GM21528 (cell line): ENCODE results near the gene CORO2B.

ENCODE experiments used
- ATAC-seq: cut with Tn5 transposase; IDR thresholded peaks from one replicate; pipeline ENCODE4 v1.9.1; 2021; ENCODE audit warnings: mild to moderate bottlenecking, moderate library complexity; ENCODE audit not compliant: unreplicated experiment, low FRiP score

The CORO2B gene, protein sequence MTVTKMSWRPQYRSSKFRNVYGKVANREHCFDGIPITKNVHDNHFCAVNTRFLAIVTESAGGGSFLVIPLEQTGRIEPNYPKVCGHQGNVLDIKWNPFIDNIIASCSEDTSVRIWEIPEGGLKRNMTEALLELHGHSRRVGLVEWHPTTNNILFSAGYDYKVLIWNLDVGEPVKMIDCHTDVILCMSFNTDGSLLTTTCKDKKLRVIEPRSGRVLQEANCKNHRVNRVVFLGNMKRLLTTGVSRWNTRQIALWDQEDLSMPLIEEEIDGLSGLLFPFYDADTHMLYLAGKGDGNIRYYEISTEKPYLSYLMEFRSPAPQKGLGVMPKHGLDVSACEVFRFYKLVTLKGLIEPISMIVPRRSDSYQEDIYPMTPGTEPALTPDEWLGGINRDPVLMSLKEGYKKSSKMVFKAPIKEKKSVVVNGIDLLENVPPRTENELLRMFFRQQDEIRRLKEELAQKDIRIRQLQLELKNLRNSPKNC

DNA sequence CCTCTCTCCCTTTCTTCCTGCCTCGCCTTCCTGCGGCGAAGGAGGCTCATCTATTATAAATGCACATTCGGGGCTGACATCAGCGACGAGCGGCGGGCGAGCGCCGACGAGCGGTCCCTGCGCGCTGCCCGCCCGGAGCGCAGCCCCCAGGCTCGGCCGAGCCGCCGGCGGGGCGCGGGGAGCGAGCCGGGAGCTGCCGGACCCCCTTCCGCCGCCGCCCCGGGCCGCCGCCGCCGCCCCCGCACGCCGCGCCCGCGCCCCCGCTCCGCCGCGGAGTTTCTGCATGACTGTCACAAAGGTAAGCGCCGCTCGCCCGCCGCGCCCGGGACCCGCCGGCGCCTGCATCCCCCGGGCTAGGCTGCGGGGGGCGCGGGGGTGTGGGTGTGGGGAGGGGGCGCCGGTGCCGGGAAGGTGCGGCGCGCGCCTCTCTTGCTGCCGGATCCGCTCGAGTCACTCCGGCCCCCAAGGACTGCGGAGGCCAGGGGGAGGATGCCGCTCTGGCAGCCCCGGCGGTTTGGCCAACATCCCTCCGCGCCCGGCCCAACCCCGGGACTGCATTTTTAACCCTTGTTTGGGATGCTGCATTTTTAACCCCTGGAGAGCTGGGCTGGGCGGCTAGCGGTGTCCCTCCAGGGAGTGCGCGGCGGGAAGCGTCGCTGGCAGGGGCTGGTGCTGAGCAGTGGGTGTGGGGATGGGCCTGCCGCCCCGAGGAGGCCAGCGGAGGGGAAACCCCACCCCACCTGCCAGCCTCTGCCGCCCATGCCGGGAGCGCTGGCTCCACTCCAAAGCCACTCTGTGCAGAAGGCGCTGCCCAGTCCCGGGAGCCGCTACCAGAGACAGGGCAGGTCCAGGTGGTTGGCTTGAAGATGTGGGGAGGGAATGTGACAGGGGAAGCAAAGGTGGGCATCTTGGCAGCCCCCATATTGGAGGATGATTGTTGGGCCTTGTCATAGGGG lies at the start of gene CORO2B:
CORO2B (plus strand) TSS at position 14 of the 956 bp plus-strand sequence; CDS start at position 284, 270 bp downstream.
- ATAC-seq: no peak

DNA sequence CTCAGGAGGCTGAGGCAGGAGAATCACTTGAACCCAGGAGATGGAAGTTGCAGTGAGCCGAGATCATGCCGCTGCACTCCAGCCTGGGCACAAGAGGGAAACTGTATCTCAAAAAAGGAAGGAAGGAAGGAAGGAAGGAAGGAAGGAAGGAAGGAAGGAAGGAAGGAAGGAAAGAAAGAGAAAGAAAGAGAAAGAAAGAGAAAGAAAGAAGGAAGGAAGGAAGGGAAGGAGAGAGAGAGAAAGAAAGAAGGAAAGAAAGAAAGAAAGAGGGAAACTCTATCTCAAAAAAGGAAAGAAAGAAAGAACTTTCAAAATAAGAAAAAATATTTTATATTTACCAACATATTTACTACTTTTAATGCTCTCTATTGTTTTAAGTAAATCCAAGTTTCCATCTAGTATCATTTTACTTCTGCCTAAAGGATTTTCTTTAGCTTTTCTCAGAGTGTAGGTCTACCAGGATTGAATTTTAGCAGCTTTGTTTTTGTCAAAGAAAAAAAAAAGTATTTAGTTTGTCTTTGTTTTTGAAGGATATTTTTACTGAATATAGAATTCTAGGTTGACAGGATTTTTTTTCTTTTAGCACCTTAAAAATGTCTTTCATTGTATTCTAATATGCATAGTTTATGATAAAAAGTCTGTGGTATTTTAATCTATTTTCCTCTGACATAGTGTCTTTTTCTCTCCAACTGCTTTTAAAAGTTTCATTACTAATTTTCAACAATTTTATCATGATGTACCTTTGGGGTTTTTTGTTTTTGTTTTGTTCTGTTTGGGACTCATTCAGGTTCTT lies 47.2 kb upstream of the CORO2B start:
- ATAC-seq: no peak

DNA sequence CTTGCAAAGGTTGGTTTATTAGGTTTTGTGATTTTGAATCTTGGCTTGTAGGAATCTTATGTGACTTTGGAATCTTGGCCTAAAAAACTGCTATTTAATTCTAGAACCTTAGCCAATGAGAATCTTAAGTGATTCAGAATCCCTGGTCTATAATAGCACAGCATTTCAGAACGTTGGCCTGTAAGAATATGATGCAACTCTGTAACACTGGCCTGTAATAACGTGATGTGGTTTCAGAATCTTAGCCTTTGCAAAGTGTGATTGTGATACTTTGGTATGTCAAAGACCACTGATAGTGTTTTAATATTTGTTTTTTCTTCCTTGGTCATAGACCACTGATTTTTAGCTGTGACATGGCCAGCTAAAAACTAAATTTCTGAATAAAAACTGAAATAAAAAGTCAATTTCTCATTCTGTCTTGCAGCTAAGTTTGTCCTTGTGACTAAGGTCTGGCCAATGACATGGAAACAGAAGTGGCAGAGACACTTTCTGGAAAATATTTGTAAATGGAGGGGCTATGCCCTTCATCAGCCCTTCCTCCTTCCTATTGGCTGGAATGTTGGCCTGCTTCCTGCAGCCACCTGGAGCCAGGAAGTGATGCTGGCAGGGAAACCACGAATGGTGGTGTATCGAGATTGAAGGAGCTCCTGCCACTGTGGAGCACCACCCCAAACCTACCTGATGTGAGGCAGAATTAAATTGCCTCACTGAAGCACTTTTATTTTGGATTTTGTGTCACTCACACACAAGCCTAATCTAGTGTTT lies 42.3 kb upstream of the CORO2B start:
- ATAC-seq: no peak

DNA sequence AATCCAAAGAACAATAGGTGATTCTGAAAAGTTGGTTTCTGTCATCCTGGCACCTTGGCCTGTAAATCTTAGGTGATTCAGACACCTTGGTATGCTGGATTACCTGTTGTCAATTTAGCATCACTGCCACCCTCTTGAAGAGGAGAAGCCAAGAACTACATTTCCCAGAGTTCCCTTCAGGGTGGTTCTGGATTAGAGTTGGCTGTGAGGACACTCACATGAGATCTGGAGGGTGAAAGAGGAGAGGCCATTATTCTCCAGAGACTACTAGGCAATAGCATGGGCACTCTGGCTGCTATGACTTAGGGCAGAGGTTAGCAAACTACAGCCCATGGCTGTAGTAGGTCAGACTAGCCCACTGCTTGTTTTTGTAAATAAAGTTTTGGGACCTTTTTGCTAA lies 41.7 kb upstream of the CORO2B start:
- no peak for ATAC-seq

DNA sequence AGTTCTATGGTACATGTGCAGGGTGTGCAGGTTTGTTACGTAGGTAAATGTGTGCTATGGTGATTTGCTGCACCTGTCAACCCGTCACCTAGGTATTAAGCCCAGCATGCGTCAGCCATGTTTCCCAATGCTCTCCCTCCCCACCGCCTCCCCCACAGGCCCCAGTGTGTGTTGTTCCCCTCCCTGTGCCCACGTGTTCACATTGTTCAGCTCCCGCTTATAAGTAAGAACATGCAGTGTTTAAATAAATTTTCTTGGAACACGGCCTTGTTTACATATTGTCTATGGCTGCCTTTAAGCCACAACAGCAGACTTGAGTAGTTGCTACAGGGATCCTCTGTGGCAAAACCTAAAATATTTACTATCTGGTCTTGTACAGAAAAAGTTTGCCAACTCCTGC lies 41.3 kb upstream of the CORO2B start:
- ATAC-seq: no peak

DNA sequence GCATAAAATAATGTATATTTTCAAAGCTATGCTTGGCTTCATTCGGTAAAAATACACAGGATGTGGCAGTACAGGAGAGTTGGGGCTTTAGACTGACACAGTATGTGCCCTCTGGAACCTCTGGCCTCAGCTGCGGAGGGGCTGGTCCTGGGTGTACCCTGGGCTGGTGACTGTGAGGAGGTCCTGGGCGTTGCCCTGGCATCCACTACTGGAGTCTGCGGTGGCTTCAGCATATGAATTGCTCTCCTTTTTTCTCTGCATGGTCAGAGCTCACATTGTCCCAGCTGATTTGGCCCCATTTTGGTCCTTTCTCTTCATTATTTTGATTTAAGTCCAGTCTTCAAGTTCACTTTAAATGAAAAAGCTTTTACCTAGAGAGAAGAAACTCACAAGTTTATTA lies 40.5 kb upstream of the CORO2B start:
- ATAC-seq: no peak

DNA sequence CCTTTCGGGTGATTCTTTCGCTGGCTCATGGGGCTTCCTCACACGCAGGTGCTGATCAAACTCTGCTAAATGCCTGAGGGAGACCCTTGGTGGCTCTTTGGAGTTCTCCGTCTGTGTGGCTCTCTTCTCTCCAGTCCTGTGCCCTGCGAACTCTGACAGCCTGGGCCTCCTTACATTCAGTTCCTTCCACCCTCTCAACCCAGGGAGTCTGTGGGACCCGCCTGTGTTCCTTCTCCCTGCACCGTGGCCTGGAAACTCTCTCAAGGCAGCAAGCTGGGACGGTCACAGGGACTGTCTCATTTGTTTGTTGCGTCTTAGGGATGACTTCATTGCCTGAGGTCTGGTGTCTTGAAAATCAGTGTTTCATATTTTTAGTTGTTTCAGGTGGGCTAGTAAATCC lies 37.0 kb upstream of the CORO2B start:
- ATAC-seq: no peak

DNA sequence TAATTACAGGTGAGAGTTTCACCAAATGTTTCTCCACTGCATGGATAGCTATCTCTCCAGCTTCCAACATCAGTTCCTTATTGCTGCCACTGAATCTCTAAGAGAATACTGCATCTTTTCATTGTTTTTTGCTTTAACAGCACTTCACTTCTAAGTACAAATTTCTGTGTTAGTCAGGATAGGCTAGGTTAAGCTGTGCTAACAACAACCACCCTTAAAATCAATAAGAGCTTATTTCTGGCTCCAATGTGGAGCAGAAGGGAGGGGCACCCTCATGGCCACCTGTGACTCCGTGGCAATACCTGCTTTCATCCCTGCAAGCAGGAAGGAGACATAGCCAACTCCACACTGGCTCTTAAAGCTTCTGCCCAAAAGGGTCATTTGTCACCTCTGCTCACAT lies 36.4 kb upstream of the CORO2B start:
- ATAC-seq: no peak

DNA sequence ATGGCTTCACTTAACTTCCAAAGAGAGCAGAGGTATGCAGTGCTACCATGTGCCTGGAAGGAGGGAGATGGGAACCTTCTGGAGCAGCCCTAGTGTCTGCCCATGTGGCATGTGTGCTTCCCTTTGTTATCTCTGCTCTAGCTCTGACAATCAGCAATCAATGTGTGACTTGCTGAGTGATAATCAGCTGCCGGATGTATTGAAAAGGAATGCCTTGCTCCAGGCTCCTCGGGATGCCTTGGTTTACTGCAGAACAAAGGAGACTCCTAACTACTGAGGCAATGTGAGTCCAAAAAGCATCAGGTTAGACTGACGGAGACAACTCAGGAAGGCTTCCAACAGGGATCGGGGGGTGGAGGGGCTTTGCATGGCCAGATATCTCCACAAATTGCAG lies 36.0 kb upstream of the CORO2B start:
- no peak for ATAC-seq

DNA sequence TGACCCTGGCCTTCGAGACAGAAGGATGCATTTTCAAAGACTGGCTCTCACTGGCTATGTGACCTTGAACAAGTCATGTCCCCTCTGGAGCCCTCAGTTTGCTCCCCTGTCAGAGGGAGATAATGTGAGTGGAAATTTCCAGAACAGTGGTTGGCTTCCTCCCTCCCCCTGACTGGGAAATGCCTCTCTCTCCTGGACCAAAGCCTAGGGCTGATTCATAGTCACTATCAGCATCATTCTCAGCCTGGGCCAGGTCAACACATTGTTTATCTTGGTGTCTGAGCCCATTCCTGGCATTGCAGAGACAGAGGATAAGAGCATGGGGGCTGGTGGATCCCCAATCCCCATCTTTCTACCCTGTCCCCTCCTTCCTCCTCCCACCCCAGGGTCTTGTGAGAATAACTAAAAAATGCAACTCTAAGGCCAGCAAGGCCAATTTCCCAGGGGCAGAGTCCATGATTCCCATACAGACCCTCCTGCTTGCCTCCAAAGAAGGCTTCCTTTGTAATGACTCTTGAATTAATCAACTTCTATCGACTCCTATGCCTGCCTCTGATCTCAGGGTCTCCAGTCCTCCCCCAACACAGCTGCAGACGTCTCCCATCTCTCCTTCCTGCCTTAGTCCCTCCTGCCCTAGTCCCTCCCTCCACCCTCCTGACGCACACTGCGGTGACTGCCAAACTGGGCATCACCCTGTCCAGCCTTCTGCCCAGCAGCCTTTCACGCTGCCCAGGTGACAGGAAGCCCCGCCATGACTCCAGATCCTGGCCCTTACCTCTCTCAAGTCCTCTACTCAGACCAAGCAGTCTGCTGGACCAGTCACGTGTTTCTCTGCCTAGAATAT lies 35.4 kb upstream of the CORO2B start:
- no peak for ATAC-seq

DNA sequence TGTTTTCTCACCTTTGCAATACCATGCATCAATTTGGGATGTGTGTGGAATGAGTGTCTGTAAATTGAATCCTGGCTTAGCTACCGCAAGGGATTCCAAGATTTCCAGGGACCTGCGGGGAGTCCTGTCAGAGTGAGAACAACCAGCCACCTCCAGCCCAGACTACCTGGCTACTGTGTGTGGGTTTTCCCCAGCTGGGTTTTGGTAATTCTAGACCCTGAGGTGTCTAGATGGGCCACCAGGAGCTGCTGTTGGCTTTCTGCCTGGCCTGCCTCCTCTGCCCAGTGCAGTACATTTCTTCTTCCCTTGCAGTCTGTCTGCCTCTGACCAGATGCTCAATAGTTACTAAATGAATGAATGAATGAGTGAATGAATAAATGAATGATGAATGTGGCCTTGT lies 32.5 kb upstream of the CORO2B start:
- no peak for ATAC-seq

DNA sequence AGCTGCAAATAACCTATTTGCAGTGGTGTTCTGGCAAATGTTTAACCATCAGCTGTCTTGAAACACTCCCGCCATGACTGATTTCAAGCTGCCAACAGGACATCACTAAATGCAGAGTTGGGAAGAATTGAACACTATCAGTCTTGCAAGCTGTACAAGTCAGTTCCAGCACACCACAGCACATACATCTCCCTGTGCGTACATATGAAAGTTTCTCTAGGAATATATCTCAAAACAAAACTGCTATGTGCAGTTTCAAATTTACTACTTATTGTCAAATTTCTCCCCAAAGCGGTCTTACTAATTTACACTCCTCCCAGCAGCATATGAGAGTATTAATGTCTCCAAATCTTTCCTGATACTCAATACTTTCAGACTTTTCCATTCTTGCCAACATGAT lies 30.4 kb upstream of the CORO2B start:
- ATAC-seq: no peak

DNA sequence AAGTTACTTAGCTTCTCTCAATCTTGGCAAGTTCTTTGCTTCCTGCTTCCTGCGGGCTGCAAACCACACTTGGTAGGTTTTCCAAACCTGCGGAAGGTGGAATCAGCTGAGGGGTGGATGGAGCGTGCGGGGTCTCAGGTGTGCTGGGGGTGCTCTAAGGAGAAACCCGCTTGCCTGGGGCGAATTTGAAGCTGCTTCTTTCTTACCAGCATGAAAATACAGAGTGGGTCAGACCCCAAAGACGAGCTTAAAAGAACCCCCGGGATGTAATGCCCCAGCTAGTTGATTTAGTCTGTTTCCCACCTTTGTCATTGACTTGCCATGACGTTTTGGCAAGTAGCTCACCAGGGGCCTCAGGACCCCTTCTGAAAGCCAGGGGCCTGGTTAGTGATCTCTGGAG lies 28.8 kb upstream of the CORO2B start:
- ATAC-seq: no peak

DNA sequence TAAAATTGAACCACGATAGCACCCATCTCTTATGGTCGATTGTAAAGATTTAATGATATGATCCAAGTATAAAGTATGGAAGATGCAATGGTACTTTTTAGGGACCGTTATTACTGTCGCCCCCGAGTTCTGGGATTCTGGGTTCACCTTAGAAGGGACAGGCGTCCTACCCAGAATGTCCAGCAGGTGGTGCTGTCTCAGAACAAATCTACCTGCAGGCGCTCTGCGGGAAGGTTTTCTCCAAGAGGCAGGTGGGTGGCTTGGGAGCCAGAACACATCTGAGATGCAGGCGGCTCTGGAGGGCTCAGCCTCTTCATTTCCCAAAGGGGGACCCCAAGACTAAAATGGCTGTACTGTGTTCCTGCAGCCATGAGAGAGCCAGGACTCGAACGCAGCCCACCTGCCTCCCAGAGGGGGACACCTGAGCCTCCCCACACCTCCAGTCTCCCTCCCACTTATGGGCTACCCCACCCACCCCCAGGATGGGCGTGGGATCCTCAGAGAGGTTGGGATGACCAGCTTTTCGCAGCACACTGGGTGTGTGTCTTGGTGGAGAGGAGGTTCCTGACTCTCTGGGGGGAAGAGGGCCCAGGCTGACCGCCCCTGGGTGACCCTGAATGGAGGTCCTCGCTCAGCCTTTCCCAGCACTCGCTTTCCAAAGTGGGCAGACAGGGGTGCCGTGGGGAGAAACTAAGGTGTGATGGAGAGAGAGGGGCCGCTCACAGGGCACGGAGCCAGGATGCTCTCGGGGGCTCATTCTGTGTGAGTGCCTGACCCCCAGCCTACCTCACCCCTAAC lies 28.1 kb upstream of the CORO2B start:
- no peak for ATAC-seq

DNA sequence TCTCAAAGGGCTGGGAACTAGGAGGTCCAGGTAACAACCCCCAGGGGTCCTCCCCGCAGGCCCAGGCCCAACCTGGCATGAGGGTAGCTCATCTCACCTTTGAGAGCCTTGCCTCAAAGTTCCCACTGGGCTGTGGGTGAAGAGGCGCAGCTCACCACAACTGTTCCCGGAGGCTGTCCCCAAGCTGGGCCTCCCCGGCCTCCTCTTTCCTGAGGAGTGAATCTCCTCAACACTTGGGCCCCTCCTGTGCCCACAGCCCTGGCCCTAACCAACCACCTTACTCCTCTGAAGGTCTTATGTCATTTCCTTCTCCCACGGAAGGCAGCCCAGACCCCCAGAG lies 27.5 kb upstream of the CORO2B start:
- ATAC-seq: no peak

DNA sequence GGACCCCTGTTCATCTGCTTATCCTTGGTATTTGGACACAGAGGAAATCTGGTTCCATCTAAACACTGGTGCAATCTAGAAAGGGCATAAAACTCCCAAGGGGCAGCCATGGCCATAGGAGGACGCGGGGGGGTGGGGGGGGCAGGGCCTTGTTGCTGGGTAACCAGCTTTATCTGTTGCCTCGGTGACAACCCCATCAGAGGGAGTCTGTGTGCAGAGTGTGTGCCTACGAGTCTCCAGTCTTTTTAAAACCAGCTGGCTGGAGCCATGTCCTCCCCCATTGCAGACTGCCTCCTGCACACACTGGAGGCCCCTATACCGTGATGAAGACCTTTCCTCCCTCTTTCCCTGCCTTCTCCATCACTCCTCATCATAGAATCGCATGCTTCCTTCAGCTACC lies 26.4 kb upstream of the CORO2B start:
- ATAC-seq: no peak

DNA sequence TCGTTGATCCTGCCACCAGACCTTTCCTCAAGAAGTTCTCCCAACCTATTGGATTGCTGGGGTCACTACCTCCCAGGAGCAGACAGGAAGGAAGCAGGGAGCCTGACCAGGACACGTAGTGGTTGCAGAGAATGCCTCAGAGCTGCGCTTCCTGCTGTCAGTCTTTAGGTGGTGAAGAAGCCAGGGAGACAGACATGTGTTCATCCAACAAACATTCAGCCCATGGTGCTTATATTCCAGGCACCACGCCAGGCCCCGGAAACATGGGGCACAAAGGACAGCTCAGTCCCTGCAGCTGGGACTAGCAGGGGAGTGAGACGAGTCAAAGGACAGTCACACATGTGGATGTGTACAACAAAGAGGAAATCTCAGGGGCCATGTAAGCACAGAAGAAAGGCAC lies 26.0 kb upstream of the CORO2B start:
- ATAC-seq: no peak

DNA sequence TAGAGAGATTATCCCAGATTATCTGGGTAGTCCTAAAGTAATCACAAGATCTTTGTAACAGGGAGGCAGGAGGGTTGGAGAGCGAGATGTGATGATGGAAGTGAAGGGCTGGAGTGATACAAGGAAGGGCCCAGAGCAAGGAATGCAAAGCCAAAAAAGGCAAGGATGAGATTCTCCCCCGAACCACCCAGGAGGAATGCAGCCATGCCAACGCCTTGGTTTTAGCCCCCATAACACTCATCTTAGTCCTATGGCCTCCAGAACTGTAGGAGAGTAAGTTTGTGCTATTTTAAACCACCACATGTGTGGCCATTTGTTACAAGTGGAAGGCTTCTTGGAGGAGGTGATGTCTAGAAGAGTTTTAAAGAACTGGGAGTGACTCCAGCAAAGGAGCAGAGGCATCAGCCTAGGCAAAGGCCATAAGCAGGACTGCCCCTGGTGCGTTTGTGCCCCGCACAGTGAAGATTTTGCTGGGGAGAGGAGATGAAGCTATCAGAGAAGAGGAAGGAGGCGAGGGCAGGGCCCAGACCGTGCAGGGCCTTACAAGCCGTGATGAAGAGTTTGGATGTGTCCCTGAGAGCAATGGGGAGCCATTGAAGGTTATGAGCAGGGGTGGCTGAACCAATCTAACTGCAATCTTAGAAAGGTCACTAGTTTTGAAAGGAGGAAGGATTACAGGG lies 25.3 kb upstream of the CORO2B start:
- ATAC-seq: no peak
